Measurements from ENCODE around the gene PGLYRP3.

The PGLYRP3 gene

GRCh38 chr1:153259387-153259786 is 53.4 kb downstream of the PGLYRP3 start, which contains the start of gene LORICRIN:
LORICRIN (plus strand) TSS chr1:153259687; CDS start chr1:153260950, 1,263 bp downstream.
- TF ChIP-seq CTCF (IDR thresholded peaks at IDR 0.05; ENCODE audit: low read depth, low read length, poor library complexity, severe bottlenecking) (no peak), EZH2phosphoT487 (IDR thresholded peaks at IDR 0.05; ENCODE audit: borderline replicate concordance, low read length) (no peak)
- H3K4me3 ChIP-seq (ENCODE audit: low read length), result no peak within 1 kb of the TSS
- H3F3A ChIP-seq (ENCODE audit: control insufficient read depth, insufficient read depth), result no peaks in the 10 kb centered on the region
- no peaks in the 10 kb centered on the region for H3K9me3 ChIP-seq (ENCODE audit: control insufficient read depth, insufficient read depth, low read length)
- no peaks in the 10 kb centered on the region for H4K20me1 ChIP-seq (ENCODE audit: control insufficient read depth, insufficient read depth, low read depth, low read length)
- H3K4me1 ChIP-seq (ENCODE audit: control insufficient read depth, low read length), result no peaks in the 10 kb centered on the region
- H3K36me3 ChIP-seq (ENCODE audit: control insufficient read depth, low read length), result no peaks in the 10 kb centered on the region
- H3K4me2 ChIP-seq (ENCODE audit: low read length), result no peak within 1 kb of the TSS
- no peaks in the 10 kb centered on the region for H3K79me2 ChIP-seq (ENCODE audit: control insufficient read depth, low read length)
- H3K27ac ChIP-seq (ENCODE audit: low read depth, low read length), result no peak within 1 kb of the TSS
- peaks cover 45% of the 10 kb centered on the region for H3K27me3 ChIP-seq (ENCODE audit: control insufficient read depth, low read length)
- no peaks in the 10 kb centered on the region for H3K9me2 ChIP-seq (replicated peaks; ENCODE audit: control insufficient read depth, low read length)

GRCh38 chr1:153253693-153254092 is 59.1 kb downstream of the PGLYRP3 start:
- H3K27ac ChIP-seq (ENCODE audit: low read depth, low read length), result no peak overlapping the region
- no peak overlapping the region for H3K4me2 ChIP-seq (ENCODE audit: low read length)
- H3F3A ChIP-seq (ENCODE audit: control insufficient read depth, insufficient read depth), result no peaks in the 10 kb centered on the region

DNA sequence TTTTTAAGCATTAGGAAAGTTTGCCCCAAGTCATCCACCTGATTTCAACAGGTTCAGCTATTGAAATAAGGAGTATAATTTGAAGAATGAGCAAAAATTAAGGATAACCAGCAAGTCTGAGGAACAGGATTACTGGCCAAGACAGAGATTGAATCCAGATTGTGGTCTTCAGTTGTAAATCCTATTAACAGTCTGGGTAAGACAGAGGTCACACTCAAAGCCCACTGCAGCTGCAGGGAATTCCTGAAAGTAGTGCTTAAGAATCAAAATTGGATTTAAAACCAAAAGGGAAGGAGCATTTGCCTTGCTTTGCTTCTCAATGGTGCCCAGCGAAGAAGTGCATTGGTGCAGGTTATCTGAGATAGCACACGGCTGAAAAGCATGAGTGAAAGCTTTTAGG is 59.7 kb downstream of the PGLYRP3 start:
- no peaks in the 10 kb centered on the region for H3K9me3 ChIP-seq (ENCODE audit: control insufficient read depth, insufficient read depth, low read length)
- H3K4me1 ChIP-seq (ENCODE audit: control insufficient read depth, low read length), result no peaks in the 10 kb centered on the region
- TF ChIP-seq CTCF (IDR thresholded peaks at IDR 0.05; ENCODE audit: low read depth, low read length, poor library complexity, severe bottlenecking) (no peak), EZH2phosphoT487 (IDR thresholded peaks at IDR 0.05; ENCODE audit: borderline replicate concordance, low read length) (no peak)
- H3K79me2 ChIP-seq (ENCODE audit: control insufficient read depth, low read length), result no peaks in the 10 kb centered on the region
- H3K27ac ChIP-seq (ENCODE audit: low read depth, low read length), result no peak overlapping the region
- H4K20me1 ChIP-seq (ENCODE audit: control insufficient read depth, insufficient read depth, low read depth, low read length), result no peaks in the 10 kb centered on the region
- H3K9me2 ChIP-seq (replicated peaks; ENCODE audit: control insufficient read depth, low read length), result no peaks in the 10 kb centered on the region
- no peak overlapping the region for H3K4me2 ChIP-seq (ENCODE audit: low read length)
- H3K4me3 ChIP-seq (ENCODE audit: low read length), result no peak overlapping the region
- H3F3A ChIP-seq (ENCODE audit: control insufficient read depth, insufficient read depth), result no peaks in the 10 kb centered on the region
- no peaks in the 10 kb centered on the region for H3K27me3 ChIP-seq (ENCODE audit: control insufficient read depth, low read length)
- no peaks in the 10 kb centered on the region for H3K36me3 ChIP-seq (ENCODE audit: control insufficient read depth, low read length)

More at GRCh38 chr1:153253693-153254092, 59.1 kb downstream of the PGLYRP3 start:
- no peaks in the 10 kb centered on the region for H3K9me3 ChIP-seq (ENCODE audit: control insufficient read depth, insufficient read depth, low read length)
- no peak for TF ChIP-seq EZH2phosphoT487 (IDR thresholded peaks at IDR 0.05; ENCODE audit: borderline replicate concordance, low read length)
- no peaks in the 10 kb centered on the region for H3K9me2 ChIP-seq (replicated peaks; ENCODE audit: control insufficient read depth, low read length)
- no peaks in the 10 kb centered on the region for H4K20me1 ChIP-seq (ENCODE audit: control insufficient read depth, insufficient read depth, low read depth, low read length)
- no peaks in the 10 kb centered on the region for H3K36me3 ChIP-seq (ENCODE audit: control insufficient read depth, low read length)
- no peaks in the 10 kb centered on the region for H3K79me2 ChIP-seq (ENCODE audit: control insufficient read depth, low read length)
- H3K27me3 ChIP-seq (ENCODE audit: control insufficient read depth, low read length), result no peaks in the 10 kb centered on the region
- no peak overlapping the region for H3K4me3 ChIP-seq (ENCODE audit: low read length)
- H3K4me1 ChIP-seq (ENCODE audit: control insufficient read depth, low read length), result no peaks in the 10 kb centered on the region

DNA sequence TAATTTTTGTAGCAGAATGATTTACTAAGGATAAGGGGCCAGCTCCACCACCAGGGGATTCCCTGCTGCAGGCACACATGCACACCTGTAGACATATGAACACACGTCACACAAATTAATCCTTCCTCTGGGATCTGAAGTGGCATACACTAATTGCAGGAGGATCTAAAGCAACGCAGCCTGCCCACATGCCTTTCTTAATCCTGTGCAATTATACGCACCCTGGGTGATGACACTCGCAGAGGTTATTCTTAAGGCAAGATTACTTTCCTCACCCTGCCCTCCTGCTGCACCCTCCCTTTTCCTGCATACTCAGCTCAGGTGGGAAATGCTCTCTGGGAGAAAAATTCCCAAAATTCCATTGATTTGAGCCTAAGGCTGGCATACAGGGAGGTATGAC is 60.8 kb downstream of the PGLYRP3 start:
- TF ChIP-seq EZH2phosphoT487 (IDR thresholded peaks at IDR 0.05; ENCODE audit: borderline replicate concordance, low read length) (no peak), CTCF (IDR thresholded peaks at IDR 0.05; ENCODE audit: low read depth, low read length, poor library complexity, severe bottlenecking) (no peak)
- Histone ChIP-seq H3K36me3 (ENCODE audit: control insufficient read depth, low read length) (no peaks in the 10 kb centered on the region), H3K27ac (ENCODE audit: low read depth, low read length) (no peak overlapping the region), H3K4me1 (ENCODE audit: control insufficient read depth, low read length) (no peaks in the 10 kb centered on the region), H3K4me3 (ENCODE audit: low read length) (no peak overlapping the region), H3K27me3 (ENCODE audit: control insufficient read depth, low read length) (no peaks in the 10 kb centered on the region), H3K79me2 (ENCODE audit: control insufficient read depth, low read length) (no peaks in the 10 kb centered on the region), H3K9me3 (ENCODE audit: control insufficient read depth, insufficient read depth, low read length) (no peaks in the 10 kb centered on the region), H3F3A (ENCODE audit: control insufficient read depth, insufficient read depth) (no peaks in the 10 kb centered on the region), H3K9me2 (replicated peaks; ENCODE audit: control insufficient read depth, low read length) (no peaks in the 10 kb centered on the region), H3K4me2 (ENCODE audit: low read length) (no peak overlapping the region), H4K20me1 (ENCODE audit: control insufficient read depth, insufficient read depth, low read depth, low read length) (no peaks in the 10 kb centered on the region)

All from DOHH2 (cell line).